GM18526 (cell line): ENCODE data around the gene ZBTB16.

Experiments
- POLR2A ChIP-seq: IDR thresholded peaks from 3 replicates; pipeline ENCODE4 v1.6.1; 2011; ENCODE audit not compliant: insufficient read length; ENCODE audit errors: extremely low read depth

ZBTB16 gene

GRCh38 chr11:114194702-114195101, 135.2 kb downstream of the ZBTB16 start:
- no peak for TF ChIP-seq POLR2A

GRCh38 chr11:114195151-114195550, 135.6 kb downstream of the ZBTB16 start:
- TF ChIP-seq POLR2A, result no peak

GRCh38 chr11:114195981-114196731, 136.6 kb downstream of the ZBTB16 start:
- TF ChIP-seq POLR2A, result no peak

GRCh38 chr11:114196997-114197703, 137.6 kb downstream of the ZBTB16 start:
- no peak for TF ChIP-seq POLR2A

- TF ChIP-seq POLR2A, result no peak
Observed at GRCh38 chr11:114197799-114198500, 138.4 kb downstream of the ZBTB16 start.

- no peak for TF ChIP-seq POLR2A
Observed at GRCh38 chr11:114199051-114199450, 139.5 kb downstream of the ZBTB16 start.

GRCh38 chr11:114200351-114201133, 141.0 kb downstream of the ZBTB16 start:
- no peak for TF ChIP-seq POLR2A

GRCh38 chr11:114201219-114201618, 141.7 kb downstream of the ZBTB16 start:
- no peak for TF ChIP-seq POLR2A

GRCh38 chr11:114202011-114202609, 142.6 kb downstream of the ZBTB16 start:
- TF ChIP-seq POLR2A, result no peak

GRCh38 chr11:114207096-114207495, 147.6 kb downstream of the ZBTB16 start:
- no peak for TF ChIP-seq POLR2A

GRCh38 chr11:114208377-114208776, 148.9 kb downstream of the ZBTB16 start:
- TF ChIP-seq POLR2A, result no peak

GRCh38 chr11:114209343-114209742, 149.8 kb downstream of the ZBTB16 start:
- TF ChIP-seq POLR2A, result no peak

- no peak for TF ChIP-seq POLR2A
Observed at GRCh38 chr11:114209904-114210303, 150.4 kb downstream of the ZBTB16 start.

- no peak for TF ChIP-seq POLR2A
Observed at GRCh38 chr11:114211444-114212121, 152.1 kb downstream of the ZBTB16 start.
